Measurements from ENCODE around the gene GABRA5. TPM values are rescaled to one million over a fixed set of nuclear protein-coding genes. Genes with fewer than 3 reads are reported as not detected.

The GABRA5 gene
- total RNA-seq, 1 experiment from 2014 or later, result 4.9 TPM

- H2BK20ac ChIP-seq (ENCODE audit: low read depth, low read length, poor library complexity, severe bottlenecking), result no peak overlapping the region
- Mint-ChIP-seq H3K4me1 (peaks cover 4 to 6% of the 10 kb centered on the region in 2 experiments), H3K27me3 (ENCODE audit: low read depth) (peaks cover 2% of the 10 kb centered on the region), H3K9me3 (peaks cover 0 to 1% of the 10 kb centered on the region in 2 experiments; a peak in 1 of 5 replicates), H3K36me3 (ENCODE audit: insufficient read depth in 1 of 3, low read depth in 3 of 3) (peaks cover 0 to 2% (median 0%) of the 10 kb centered on the region in 3 experiments; a peak in 3 of 7 replicates), H3K27ac (no peak overlapping the region), H3K4me3 (no peak overlapping the region)
- H3K23ac ChIP-seq (ENCODE audit: insufficient read length, low read depth, low read length), result no peak overlapping the region
- no peak overlapping the region for H2BK15ac ChIP-seq (ENCODE audit: low read depth, low read length)
- H2BK120ac ChIP-seq (ENCODE audit: low read depth, low read length, poor library complexity, severe bottlenecking), result no peak overlapping the region
- H3K14ac ChIP-seq (ENCODE audit: insufficient read depth, low read length), result no peak overlapping the region
- no peak overlapping the region for H3K4ac ChIP-seq (ENCODE audit: low read depth, low read length)
- no peak overlapping the region for H2BK5ac ChIP-seq (ENCODE audit: insufficient read length, low read length)
- H3K4me1 ChIP-seq (ENCODE audit: insufficient read depth, low read length), result no peaks in the 10 kb centered on the region
- no peaks in the 10 kb centered on the region for H3K79me1 ChIP-seq (ENCODE audit: insufficient read depth, low read depth, low read length, poor library complexity, severe bottlenecking)
- H3K4me2 ChIP-seq (ENCODE audit: insufficient read depth, insufficient read length, low read length), result no peak overlapping the region
- H4K5ac ChIP-seq (ENCODE audit: insufficient read length, low read depth, low read length), result no peak overlapping the region
- H3K9ac ChIP-seq (ENCODE audit: extremely low read depth, insufficient read length, low read length), result no peak overlapping the region
- no peak overlapping the region for H4K8ac ChIP-seq (replicated peaks; ENCODE audit: insufficient read length, low read depth, low read length)
- H2AK5ac ChIP-seq (ENCODE audit: insufficient read length, low read length), result no peak overlapping the region
- no peaks in the 10 kb centered on the region for H3K79me2 ChIP-seq (ENCODE audit: insufficient read depth, low read length)
- H3K27ac ChIP-seq (ENCODE audit: insufficient read length, low read depth, low read length), result no peak overlapping the region
- H3K9me3 ChIP-seq (ENCODE audit: control insufficient read depth, low read depth, low read length), result no peaks in the 10 kb centered on the region
- no peak overlapping the region for H3K18ac ChIP-seq (ENCODE audit: insufficient read length, low read depth, low read length)
- no peaks in the 10 kb centered on the region for H3K27me3 ChIP-seq (ENCODE audit: insufficient read depth, low read length)
- WGBS (ENCODE audit: extremely low coverage, insufficient read length, low lambda C conversion rate), result 100% methylated on average over 6 of the region's 14 CpGs
- no peak overlapping the region for H2AFZ ChIP-seq (ENCODE audit: low read length)
- DNase-seq, result no peak
- no peak overlapping the region for H3T11ph ChIP-seq (ENCODE audit: low read length)
- H3K56ac ChIP-seq (ENCODE audit: insufficient read length, low read depth, low read length), result no peak overlapping the region
- H3K23me2 ChIP-seq (ENCODE audit: insufficient read length, low read depth, low read length, poor library complexity, severe bottlenecking), result no peaks in the 10 kb centered on the region
- H4K20me1 ChIP-seq (ENCODE audit: control insufficient read depth, insufficient read depth, insufficient read length), result no peaks in the 10 kb centered on the region
- no peak overlapping the region for H4K91ac ChIP-seq (ENCODE audit: insufficient read length, low read depth, low read length)
- no peak overlapping the region for H2BK12ac ChIP-seq (ENCODE audit: insufficient read length, low read depth, low read length)
- TF ChIP-seq CTCF (conservative IDR thresholded peaks at IDR 0.05), result no peak
Observed at GRCh38 chr15:26892678-26893077, 25.8 kb downstream of the GABRA5 start.
